GM19438 (cell line): ENCODE results near the gene ZBP1.

Experiments
- ATAC-seq: cut with Tn5 transposase; IDR thresholded peaks from one replicate; pipeline ENCODE4 v1.9.1; 2021; ENCODE audit warnings: low read depth; ENCODE audit not compliant: unreplicated experiment

The ZBP1 gene, protein sequence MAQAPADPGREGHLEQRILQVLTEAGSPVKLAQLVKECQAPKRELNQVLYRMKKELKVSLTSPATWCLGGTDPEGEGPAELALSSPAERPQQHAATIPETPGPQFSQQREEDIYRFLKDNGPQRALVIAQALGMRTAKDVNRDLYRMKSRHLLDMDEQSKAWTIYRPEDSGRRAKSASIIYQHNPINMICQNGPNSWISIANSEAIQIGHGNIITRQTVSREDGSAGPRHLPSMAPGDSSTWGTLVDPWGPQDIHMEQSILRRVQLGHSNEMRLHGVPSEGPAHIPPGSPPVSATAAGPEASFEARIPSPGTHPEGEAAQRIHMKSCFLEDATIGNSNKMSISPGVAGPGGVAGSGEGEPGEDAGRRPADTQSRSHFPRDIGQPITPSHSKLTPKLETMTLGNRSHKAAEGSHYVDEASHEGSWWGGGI

DNA sequence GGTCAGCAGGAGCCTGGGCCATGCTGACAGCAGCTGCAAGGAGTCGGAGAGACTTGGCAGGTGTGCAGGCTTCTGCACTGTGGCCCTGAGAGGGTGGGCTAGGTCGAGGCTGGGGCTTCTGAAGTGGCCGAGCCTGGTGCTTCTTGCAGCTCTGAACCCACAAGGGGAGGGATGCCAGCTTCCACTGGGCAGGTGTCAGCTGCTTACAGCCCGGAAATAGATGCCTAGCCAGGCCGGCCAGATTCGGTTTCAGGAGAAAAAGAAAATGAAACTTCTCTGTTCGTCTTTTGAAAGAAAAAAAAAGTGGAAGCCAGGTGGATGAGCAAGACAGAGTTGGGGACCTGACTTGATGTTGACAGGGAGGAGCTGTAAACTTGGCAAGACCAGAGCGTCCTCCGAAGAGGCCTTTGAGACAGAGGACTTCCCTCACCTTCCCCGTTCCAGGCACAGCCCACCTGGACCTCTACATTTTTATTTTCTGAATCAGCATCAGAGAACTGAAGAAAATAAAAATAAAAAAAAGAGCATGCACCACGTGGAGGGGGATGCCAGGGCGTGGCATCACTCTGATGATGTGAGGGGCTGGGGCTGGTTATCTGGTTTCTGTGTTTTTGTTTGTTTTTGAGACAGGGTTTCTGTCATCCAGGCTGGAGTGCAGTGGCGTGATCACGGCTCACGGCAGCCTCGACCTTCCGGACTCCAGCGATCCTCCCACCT lies at the start of gene ZBP1:
Gene ZBP1 (minus strand): TSS at position 153 of the 717 bp plus-strand sequence. CDS start 131 bp downstream, at position 22.
- ATAC-seq, result peak; percentile 45

DNA sequence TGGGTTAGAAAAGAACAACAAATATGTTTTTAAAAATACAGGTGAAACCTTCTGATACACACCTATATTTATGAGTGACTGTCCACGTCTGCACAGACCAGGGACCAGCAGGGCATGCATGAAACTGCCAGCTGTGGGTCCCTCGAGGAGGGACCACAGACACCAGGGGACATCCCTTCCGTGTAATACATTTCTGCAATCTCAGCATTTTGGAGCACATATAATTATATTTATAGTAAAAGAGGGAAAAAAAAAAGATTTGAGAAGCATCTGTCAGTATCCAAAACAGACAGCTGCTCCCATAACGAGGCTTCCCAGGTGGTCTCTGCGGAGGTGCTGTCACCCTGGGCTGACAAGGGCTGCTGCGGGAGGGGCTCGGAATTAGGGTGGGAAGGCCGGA lies 49.4 kb upstream of the ZBP1 start:
- no peak for ATAC-seq

DNA sequence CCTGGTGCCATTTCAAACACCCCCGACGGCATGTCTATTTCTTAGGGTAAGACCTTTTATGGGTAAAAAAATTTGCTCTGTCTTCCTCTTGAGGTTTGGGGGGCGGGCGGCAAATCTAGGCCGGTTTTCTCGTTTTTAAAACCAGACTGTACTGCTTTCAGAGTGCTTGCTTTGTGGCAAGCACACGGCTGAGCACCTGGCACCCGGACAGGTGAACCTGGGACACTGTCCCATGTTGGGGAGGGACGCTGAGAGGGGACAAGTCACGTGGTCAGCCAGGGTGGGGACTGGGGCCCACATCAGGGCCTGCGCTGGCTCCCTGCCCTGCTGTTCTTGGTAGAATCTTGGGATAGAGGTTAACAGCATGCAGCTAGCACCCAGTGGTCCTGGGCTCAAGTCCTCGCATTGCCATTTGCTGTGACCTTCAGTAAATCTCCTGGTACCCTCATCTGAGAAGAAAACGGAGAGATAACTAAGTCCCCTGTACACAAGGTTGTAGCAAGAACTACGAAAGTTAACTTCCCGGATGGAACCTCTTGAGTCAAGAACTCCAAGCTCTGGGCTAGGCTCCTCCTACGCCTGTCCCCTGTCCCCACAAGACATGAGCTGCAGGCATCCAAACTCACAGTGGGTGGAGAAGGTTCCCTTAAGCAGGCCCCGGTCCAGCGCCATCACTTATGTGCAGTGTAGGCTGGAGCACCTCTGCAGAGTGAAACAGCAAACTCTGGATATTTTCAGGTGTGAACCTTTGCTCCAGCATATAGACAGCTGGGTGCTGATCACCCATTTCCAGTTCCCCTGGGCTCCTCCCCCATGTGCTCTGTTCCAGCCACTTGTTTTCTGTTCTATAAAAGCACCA lies 47.9 kb upstream of the ZBP1 start:
- ATAC-seq, result no peak

DNA sequence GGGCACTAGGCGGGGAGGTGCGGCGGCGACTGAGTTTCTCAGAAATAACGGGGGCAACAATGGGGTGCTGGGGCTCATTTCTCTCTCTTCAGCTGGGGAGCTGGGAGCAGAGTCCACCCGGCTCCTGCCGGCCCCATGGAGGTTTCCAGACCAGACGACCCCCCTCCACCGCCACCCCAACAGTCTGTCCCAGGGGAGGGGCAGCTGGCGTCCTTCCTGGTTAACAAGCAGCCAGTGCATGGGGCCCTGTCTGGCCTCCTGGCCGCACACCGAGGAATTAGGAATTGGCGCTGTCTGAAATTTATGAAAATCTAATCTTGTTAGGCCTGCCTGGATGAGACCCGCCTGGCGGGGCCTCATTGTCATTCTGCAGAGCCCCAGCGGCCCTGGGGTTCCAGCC lies 47.2 kb upstream of the ZBP1 start:
- ATAC-seq, result no peak

DNA sequence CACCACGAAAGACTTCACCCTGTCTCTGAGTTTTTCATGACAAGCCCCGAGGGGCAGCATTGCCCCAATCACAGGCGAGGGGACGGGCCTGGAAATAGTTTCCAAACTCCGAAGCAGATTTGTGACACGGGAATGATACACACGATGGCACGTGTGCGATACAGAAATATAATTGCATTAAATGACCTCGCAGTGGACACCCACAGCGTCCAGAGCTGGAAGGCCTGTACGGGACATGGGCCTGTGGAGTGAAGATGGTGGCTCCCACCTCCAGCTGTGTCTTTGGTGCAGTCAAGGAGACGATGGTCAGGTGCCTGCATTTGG lies 46.6 kb upstream of the ZBP1 start:
- no peak for ATAC-seq

DNA sequence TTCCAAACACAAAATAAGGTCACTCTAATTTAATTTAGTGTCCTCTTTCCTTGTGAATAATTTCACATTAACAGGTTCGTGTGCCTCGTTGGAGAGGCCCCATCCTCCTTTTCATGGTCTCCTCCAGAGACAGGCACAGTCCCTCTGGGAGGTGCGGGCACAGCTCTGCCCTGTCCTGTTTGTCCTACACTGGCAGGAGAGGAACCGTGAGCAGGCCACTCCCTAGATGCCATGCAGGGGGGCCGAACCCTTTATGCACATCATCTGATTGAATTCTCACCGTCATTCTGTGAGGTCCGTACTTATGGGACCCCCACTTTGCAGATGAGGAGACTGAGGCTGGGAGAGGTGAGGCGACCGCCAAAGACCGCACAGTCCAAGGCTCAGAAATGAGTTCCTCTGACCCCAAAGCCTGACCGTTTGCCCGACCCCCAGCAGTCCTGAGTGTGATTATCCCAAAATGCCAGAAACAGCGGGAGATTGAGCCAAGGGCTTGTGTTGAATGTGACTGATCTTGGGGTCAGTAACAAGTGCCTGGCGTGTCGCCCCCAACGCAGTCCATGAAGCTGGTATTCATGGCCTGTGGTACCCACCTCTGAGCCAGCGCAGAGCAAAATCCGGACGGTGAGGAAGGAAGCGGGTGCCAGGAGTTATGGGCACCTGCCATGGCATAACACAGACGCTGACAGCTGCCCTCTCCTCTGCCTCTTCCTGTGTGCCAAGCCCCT lies 46.0 kb upstream of the ZBP1 start:
- ATAC-seq, result no peak

DNA sequence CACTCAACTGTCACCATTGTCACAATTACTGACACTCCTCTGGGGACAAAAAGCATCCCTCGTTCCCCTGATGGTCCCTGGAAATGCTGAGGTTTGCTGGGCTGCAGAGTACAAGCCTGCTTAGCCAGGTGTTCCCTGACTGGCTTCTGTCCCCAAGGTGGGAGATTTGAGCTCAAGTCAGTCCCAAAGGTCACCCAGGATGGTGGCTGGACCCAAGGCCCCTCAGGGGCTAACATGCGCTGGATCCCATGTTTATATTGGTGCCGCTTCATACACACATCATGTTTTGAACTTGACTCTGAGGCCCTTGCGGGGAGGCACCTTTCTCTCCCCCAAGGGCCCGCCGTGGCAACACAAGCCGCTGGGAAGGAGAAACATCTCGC lies 45.4 kb upstream of the ZBP1 start:
- no peak for ATAC-seq

DNA sequence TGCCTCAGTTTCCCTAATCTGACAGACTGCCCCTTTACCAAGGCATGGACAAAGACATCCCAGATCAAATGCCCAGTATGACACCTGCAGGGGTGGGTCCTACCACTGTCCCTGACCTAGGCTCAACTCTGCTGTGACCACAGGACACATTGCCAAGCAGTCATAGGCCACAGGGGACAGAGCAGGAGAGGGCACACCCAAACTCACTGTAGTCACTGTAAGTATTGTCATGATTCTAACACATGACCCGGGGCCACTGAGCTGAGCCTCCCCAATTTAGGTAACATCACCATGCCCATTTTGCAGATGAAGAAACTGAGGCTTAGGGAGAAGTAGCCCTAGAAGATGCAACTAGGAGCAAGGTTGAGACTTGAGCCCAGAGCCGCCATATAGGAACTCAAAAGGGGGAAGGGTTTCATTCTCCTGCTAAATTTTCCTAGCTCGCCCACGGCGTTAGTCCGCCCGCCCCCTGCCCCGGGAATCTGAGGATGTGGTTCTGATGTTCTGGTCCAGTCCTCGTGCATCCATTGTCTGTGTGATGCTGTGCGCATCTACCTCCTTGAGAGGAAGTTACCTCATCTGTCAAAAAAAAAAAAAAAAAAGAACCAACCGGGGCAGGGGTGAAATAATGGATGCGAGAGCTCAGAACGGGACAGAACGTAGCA lies 44.8 kb upstream of the ZBP1 start:
- no peak for ATAC-seq

DNA sequence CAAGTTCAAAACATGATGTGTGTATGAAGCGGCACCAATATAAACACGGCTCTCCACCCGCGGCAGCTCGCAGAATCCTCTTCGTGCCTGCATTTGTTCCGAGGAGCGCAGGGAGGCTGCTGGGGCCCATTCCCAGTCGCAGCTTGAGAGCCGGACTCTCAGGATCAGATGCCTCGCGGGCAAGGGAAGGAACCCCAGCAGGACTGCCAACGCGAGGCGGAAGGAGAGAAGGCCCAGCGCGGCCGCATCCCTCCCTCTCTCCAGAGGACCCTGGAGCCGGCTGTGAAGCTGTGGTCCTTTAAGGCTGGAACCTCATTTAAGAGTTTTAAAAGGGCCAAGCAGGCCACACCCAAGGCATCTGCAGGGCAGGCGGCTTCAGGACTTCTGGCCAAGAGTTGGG lies 44.2 kb upstream of the ZBP1 start:
- no peak for ATAC-seq

DNA sequence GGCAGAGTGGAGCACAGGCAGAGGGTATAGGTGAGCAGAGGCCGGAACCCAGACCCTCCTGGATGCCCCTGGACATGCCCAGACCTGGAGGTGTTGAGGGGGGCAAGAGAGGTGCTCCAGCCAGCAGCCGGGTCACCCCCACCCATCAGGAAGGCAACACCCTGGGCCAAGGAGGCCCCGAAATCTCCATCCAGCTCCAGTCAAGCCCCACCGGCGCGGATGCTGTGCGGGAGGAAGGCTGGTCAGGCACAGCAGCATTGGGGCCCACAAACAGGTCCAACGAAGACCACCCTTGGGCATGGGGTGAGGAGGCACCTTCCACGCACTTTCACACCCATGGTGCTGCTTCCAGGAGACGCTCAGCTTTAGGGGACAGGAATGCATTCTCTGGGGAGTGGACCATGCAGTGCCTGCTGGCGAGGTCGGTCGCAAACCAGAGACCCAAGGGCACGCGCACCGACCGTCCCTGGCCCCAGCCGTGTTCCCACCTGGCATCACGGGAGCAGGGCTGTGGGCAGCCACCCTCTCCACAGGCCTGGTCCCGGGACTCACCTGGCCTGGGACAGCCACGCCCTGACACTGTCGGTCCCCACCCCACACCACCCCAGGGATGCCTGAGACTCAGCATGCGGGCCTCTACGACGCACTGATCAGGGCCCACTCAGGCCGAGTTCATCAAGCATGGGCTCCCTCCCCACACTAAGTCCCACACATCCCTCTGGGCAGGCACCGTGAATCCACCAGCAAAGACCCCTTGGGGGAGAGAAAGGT lies 43.6 kb upstream of the ZBP1 start:
- ATAC-seq, result no peak

DNA sequence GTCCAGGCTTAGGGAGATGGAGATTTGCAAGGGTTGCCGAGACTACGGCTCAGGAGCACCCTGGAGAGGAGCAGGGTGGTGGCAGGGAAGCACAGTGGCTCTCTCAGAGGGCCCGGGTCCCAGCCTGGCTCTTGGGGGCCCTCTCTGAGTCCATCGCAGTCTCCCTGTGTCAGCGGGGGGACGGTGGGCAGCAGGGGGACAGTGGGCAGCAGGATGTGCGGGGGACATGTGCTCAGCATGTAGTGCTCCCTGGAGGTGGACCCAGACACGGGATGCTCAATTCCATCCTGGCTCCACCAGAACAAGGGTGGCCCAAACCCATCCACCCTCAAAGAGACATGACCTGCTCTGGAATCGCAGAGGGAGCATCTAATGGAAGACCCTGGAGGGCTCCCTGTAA lies 43.0 kb upstream of the ZBP1 start:
- ATAC-seq, result no peak

DNA sequence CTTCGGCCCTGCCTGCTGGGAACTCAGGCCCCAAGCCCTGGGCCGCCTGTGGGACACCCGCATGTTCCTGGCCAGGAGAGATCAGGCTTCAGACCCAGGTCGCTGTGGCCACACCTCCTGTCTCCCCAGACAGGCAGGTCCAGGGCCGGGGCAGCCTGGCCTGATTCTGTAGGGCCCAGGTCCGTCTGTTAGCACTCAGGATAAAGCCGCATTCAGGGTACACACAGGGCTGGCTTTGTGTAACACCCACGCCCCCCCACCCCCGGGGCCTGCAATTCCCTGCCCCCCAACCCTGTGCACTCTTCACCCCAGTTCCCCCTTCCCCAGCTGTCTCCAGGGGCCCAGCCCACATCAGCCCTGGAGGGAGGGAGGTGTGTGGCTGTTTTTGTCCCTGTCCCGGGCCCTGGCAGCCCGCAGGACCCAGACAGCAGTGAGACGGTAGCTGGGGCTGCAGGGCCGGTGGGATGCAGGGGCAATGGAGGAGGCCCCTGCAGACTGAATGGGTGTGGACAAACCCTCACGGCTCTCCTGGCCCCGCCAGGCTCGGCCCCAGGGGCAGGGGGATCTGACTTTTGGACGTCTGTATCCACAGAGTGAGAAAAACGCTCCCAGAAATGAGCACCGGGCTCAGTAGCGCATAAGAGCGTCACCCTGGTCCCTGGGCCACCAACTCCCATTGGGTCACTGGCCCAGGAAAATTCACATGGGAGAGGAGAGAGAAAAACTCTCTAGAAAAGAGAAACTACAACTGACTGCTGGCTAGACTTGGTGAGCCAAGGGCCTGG lies 42.4 kb upstream of the ZBP1 start:
- no peak for ATAC-seq

DNA sequence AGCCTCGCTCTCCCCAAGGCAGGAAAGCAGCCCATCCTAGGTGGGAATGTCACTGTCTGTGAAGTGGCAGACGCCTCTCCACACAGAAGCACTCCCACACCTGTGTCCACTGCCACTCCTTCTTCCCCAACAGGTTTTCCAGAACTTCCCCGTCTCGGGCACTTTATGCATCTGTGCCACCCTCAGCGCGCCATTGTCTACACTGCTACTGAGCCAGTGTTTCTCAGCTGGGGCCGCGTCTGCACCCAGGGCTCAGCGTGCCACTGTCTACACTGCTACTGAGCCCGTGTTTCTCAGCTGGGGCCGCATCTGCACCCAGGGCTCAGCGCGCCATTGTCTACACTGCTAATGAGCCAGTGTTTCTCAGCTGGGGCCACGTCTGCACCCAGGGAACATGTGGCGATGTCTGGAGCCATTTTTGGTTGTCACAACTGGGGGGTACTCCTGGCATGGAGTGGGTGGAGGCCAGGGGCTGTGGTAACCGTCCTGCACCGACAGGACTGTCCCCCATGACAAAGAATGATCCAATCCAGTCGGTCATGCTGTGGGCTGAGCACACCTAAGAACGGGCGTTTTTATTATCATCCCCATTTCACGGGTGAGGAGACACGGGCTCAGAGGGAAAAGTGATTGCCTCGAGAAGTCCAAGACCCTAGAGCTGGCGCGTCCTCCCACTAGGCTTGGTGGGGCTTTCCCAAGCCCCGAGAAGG lies 41.7 kb upstream of the ZBP1 start:
- no peak for ATAC-seq

DNA sequence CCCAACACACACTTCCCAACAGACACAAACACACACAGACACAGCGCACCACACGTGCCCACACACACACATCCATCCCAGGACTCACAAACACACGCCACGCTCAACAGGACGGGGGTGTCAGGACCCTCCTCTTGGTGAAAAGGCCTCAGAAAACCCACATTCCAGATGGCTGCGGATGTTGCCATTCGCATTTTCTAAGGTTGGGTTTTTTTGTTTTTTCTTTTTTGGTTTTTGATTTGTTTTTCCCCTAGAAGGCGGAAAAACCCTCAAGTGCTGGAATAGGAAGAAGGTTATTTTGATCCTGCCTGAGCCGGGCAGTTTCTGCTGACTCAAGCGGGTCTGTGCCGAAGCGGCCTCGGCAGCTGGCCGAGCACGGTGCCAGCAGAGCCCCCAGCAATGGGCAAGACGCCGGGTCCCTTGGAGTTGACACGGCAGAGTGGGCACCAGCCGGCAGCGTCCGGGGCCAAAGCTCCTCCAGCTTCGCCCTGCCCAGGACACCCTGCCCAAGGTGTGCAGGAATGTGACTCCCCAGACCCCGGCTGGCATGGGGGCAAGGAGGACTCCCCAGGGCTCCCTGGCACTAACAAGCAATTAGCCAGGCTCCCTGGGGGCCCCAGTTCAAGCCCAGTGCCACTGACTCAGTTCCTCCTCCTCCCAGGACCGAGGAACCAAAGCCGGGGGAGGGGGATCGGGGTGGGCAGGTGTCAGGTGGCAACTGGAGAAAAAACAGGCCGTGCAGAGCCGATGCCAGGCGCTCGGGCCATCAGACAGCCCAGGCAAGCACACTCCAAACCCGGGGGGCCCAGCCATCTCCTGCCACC lies 40.9 kb upstream of the ZBP1 start:
- ATAC-seq, result no peak

DNA sequence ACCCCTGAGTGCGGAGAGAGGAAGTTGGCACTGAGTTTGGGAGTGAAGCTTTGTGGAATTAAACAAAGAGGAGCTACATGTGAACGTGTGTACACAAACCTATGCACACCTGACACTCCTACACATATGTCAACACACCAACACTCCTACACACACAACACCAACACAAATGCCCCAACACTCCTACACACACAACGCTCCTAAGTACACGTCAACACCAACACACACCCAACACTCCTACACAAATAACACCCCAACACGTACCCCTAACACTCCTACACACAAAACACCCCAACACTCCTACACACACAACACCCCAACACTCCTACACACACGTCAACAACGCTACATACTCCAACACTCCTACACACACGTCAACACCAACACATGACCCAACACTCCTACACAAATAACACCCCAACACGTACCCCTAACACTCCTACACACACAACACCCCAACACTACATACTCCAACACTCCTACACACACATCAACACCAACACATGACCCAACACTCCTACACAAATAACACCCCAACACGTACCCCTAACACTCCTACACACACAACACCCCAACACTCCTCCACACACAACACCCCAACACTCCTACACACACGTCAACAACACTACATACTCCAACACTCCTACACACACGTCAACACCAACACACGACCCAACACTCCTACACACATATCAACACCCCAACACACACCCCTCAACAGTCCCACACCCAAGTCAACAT lies 40.1 kb upstream of the ZBP1 start:
- ATAC-seq, result no peak

DNA sequence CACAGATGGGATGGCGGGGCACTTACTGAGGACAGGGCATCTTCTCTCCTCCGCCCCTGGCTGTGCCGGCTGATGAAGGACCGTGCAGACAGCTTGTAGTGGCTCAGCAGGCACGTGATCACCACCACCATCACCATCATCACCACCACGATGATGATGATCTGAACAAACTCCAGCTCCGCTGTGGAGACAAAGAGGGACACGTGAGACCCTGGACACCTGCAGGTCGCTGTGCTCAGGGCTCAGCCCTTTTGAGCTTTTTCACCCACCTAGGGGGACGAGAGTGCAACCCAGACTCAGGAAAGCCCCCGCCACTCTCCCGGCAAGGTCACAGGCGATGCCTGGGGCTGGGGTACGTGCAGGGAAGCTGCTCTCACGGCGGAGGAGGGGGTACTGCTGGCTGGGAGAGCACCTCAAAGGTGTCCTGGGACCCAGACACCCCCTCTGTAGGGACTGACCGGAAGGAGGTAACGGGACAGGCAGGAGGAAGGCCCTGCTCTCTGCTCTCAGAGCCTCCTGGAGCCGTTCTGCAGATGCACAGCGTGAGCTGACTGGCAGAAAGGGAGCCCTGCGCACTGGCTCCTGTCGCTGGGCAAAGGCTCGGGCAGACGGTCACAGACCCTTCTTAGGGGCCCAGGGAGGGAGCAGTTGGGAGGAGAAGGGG lies 39.4 kb upstream of the ZBP1 start:
- ATAC-seq, result no peak
